H1 (cell line): ENCODE results near the gene ZC2HC1C. TPM values are rescaled to one million over a fixed set of nuclear protein-coding genes. Genes with fewer than 3 reads are reported as not detected.

Experiments
- CEBPB ChIP-seq: IDR thresholded peaks from 2 replicates; pipeline ENCODE4 v1.6.1; 2012; ENCODE audit warnings: low read depth, low read length
- KDM1A ChIP-seq: fragments of 200-600, 300-600 bp; sonication (generic); IDR thresholded peaks from 2 replicates; pipeline ENCODE4 v1.7.1; 2016; ENCODE audit warnings: mild to moderate bottlenecking, low read length, borderline replicate concordance
- PHF8 ChIP-seq: fragments of 200-600 bp; sonication (generic); conservative IDR thresholded peaks from 2 replicates; pipeline ENCODE4 v1.7.1; 2012; ENCODE audit warnings: low read depth, mild to moderate bottlenecking, inconsistent platforms, low read length, moderate library complexity
- SIX5 ChIP-seq: IDR thresholded peaks from 2 replicates; pipeline ENCODE4 v1.6.1; 2011; ENCODE audit warnings: mild to moderate bottlenecking, low read depth, low read length
- SRF ChIP-seq: IDR thresholded peaks from 2 replicates; pipeline ENCODE4 v1.6.1; 2011; ENCODE audit warnings: mild to moderate bottlenecking, low read depth, low read length, moderate library complexity
- TAF1 ChIP-seq: IDR thresholded peaks from 2 replicates; pipeline ENCODE4 v1.6.1; 2011; ENCODE audit warnings: mild to moderate bottlenecking, low read depth, low read length
- TBP ChIP-seq: IDR thresholded peaks from 2 replicates; pipeline ENCODE4 v1.6.1; 2011; ENCODE audit warnings: low read depth, low read length, improper control_type of control experiment
- TEAD4 ChIP-seq: IDR thresholded peaks from 2 replicates; pipeline ENCODE4 v1.6.1; 2012; ENCODE audit warnings: low read depth, low read length, inconsistent platforms, mixed read lengths
- YY1 ChIP-seq: IDR thresholded peaks from 2 replicates; pipeline ENCODE4 v1.6.1; 2011; ENCODE audit warnings: low read depth, mild to moderate bottlenecking, low read length
- polyA plus RNA-seq, 7 experiments: library from polyadenylated mRNA; depleted of rRNA in 3 of 7; stranded (reverse) in 5 of 7; unstranded in 2 of 7; fragments of >200 nt in 5 of 7; fragments of 200-250 nt in 2 of 7; gene quantifications; 1 replicate in 5 of 7; 2 replicates in 1 of 7; 4 replicates in 1 of 7; pipeline versions ENCODE4 v1.2.1 to v1.2.3, GENCODE V29; 2011 to 2013; ENCODE audit warnings: missing spikeins in 2 of 7, mixed read lengths in 2 of 7
- total RNA-seq: library from RNA; stranded (reverse); fragmentation: NEBNext Ultra II Directional; extraction: Animal tissue kit (Norgen Biotek cat#: 25700); gene quantifications from 2 replicates; pipeline ENCODE4 v1.2.1, GENCODE V29; 2021
- TF ChIP-seq, protein P1 (sequence below): fragments of 300-600 bp; sonication (generic); IDR thresholded peaks from 2 replicates; pipeline ENCODE4 v1.7.1; 2012; ENCODE audit warnings: low read length, moderate library complexity, mild to moderate bottlenecking, inconsistent platforms; ENCODE audit not compliant: insufficient replicate concordance

Gene ZC2HC1C
- total and polyA plus RNA-seq, 2 of the 8 experiments (the other 6 are each of a cell fraction or from before 2014, with no cell fraction given), result 0.57 to 1.2 TPM

DNA sequence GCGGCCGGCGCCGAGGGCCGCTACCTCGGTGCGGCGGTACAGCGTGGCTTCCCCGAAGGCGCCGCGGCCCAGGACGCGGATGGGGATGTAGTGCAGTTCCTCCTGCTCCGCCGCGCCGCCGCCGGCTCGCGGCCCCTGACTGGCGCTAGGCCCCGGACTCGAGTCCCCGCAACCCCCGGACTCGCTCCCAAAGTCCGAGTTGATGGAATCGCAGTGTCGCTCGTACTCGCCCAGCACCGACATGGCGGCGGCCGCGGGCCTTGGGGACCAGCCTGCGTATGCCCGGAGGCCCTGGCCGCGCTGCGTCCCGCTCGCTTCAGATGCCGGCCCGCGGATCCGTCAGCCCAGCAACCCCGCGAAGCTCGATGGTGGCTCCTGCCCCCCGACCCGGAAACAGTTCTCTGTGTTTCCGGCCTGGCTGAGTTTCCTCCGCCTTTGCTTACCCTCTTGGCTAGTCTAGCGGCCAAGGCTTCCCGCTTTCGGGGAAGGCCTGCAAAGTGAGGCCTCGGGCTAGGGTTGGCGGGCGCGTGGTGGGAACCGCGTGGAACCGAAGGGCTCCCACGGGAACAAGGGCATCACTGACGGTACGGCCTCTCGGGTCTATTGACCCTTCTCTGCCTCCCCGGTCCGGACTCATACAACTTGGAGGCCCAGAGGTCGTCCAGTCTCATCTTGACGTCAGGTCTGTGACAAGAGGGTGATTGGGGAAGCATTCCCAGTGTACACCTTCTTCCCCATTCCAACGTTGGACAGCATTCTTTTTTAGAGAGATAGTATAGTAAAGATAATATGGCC lies 57.4 kb downstream of the ZC2HC1C start, which contains the start of gene NEK9 (continued):
- TF ChIP-seq, protein P1, sequence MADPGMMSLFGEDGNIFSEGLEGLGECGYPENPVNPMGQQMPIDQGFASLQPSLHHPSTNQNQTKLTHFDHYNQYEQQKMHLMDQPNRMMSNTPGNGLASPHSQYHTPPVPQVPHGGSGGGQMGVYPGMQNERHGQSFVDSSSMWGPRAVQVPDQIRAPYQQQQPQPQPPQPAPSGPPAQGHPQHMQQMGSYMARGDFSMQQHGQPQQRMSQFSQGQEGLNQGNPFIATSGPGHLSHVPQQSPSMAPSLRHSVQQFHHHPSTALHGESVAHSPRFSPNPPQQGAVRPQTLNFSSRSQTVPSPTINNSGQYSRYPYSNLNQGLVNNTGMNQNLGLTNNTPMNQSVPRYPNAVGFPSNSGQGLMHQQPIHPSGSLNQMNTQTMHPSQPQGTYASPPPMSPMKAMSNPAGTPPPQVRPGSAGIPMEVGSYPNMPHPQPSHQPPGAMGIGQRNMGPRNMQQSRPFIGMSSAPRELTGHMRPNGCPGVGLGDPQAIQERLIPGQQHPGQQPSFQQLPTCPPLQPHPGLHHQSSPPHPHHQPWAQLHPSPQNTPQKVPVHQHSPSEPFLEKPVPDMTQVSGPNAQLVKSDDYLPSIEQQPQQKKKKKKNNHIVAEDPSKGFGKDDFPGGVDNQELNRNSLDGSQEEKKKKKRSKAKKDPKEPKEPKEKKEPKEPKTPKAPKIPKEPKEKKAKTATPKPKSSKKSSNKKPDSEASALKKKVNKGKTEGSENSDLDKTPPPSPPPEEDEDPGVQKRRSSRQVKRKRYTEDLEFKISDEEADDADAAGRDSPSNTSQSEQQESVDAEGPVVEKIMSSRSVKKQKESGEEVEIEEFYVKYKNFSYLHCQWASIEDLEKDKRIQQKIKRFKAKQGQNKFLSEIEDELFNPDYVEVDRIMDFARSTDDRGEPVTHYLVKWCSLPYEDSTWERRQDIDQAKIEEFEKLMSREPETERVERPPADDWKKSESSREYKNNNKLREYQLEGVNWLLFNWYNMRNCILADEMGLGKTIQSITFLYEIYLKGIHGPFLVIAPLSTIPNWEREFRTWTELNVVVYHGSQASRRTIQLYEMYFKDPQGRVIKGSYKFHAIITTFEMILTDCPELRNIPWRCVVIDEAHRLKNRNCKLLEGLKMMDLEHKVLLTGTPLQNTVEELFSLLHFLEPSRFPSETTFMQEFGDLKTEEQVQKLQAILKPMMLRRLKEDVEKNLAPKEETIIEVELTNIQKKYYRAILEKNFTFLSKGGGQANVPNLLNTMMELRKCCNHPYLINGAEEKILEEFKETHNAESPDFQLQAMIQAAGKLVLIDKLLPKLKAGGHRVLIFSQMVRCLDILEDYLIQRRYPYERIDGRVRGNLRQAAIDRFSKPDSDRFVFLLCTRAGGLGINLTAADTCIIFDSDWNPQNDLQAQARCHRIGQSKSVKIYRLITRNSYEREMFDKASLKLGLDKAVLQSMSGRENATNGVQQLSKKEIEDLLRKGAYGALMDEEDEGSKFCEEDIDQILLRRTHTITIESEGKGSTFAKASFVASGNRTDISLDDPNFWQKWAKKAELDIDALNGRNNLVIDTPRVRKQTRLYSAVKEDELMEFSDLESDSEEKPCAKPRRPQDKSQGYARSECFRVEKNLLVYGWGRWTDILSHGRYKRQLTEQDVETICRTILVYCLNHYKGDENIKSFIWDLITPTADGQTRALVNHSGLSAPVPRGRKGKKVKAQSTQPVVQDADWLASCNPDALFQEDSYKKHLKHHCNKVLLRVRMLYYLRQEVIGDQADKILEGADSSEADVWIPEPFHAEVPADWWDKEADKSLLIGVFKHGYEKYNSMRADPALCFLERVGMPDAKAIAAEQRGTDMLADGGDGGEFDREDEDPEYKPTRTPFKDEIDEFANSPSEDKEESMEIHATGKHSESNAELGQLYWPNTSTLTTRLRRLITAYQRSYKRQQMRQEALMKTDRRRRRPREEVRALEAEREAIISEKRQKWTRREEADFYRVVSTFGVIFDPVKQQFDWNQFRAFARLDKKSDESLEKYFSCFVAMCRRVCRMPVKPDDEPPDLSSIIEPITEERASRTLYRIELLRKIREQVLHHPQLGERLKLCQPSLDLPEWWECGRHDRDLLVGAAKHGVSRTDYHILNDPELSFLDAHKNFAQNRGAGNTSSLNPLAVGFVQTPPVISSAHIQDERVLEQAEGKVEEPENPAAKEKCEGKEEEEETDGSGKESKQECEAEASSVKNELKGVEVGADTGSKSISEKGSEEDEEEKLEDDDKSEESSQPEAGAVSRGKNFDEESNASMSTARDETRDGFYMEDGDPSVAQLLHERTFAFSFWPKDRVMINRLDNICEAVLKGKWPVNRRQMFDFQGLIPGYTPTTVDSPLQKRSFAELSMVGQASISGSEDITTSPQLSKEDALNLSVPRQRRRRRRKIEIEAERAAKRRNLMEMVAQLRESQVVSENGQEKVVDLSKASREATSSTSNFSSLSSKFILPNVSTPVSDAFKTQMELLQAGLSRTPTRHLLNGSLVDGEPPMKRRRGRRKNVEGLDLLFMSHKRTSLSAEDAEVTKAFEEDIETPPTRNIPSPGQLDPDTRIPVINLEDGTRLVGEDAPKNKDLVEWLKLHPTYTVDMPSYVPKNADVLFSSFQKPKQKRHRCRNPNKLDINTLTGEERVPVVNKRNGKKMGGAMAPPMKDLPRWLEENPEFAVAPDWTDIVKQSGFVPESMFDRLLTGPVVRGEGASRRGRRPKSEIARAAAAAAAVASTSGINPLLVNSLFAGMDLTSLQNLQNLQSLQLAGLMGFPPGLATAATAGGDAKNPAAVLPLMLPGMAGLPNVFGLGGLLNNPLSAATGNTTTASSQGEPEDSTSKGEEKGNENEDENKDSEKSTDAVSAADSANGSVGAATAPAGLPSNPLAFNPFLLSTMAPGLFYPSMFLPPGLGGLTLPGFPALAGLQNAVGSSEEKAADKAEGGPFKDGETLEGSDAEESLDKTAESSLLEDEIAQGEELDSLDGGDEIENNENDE, result no peak
- TF ChIP-seq TAF1 (peak; percentile 89), SRF (no peak), KDM1A (no peak), PHF8 (peak; percentile 96), YY1 (peak; percentile 80), TEAD4 (0 out of 2 replicates have a peak, but pooled peaks have one; percentile 7), SIX5 (no peak), CEBPB (no peak), TBP (peak; percentile 82)
